GM23338 (cell line): Measurements from ENCODE around the gene ADGB. TPM values are rescaled to one million over a fixed set of nuclear protein-coding genes. Genes with fewer than 3 reads are reported as not detected.

Experiments used
- ATAC-seq: fragments of 200-7000 bp; cut with Tn5 transposase; 3 replicates; pipeline ENCODE4 v1.9.1; 2020
- DNase-seq: peaks from one replicate; pipeline ENCODE4 v3.0.0-alpha.2; 2015; ENCODE audit warnings: low spot score
- H2AFZ ChIP-seq: fragments of 200-600 bp; sonication (generic); 2 replicates; pipeline ENCODE4 v1.8.0; 2016; ENCODE audit warnings: antibody characterized with exemption, mild to moderate bottlenecking, moderate library complexity
- H3F3A ChIP-seq: fragments of 200-600 bp; sonication (generic); replicated peaks from 2 replicates; pipeline ENCODE4 v1.8.0; 2017; ENCODE audit warnings: antibody characterized with exemption, mixed run types, low read depth
- H3K27ac ChIP-seq: fragments of 200-600 bp; sonication (generic); 2 replicates; pipeline ENCODE4 v1.6.1; 2016; ENCODE audit warnings: low read depth
- H3K27me3 ChIP-seq: fragments of 200-600 bp; sonication (generic); 2 replicates; pipeline ENCODE4 v1.8.0; 2016; ENCODE audit warnings: mild to moderate bottlenecking, mixed run types, moderate library complexity; ENCODE audit not compliant: insufficient read depth
- H3K36me3 ChIP-seq: fragments of 200-600 bp; sonication (generic); 2 replicates; pipeline ENCODE4 v1.8.0; 2016; ENCODE audit warnings: mild to moderate bottlenecking; ENCODE audit not compliant: insufficient read depth
- H3K4me1 ChIP-seq: fragments of 200-600 bp; sonication (generic); 2 replicates; pipeline ENCODE4 v1.8.0; 2016; ENCODE audit warnings: mild to moderate bottlenecking, moderate library complexity; ENCODE audit not compliant: insufficient read depth
- H3K4me2 ChIP-seq: fragments of 200-600 bp; sonication (generic); 2 replicates; pipeline ENCODE4 v1.7.1; 2017; ENCODE audit warnings: mixed run types
- H3K4me3 ChIP-seq: fragments of 200-600 bp; sonication (generic); 2 replicates; pipeline ENCODE4 v1.6.1; 2016; ENCODE audit warnings: mixed run types
- H3K79me2 ChIP-seq: fragments of 200-600 bp; sonication (generic); replicated peaks from 2 replicates; pipeline ENCODE4 v1.8.0; 2017; ENCODE audit warnings: mild to moderate bottlenecking; ENCODE audit not compliant: insufficient read depth
- H3K9me2 ChIP-seq: fragments of 200-600 bp; sonication (generic); 2 replicates; pipeline ENCODE4 v1.8.0; 2017; ENCODE audit not compliant: insufficient read depth
- H4K20me1 ChIP-seq: fragments of 200-600 bp; sonication (generic); replicated peaks from 2 replicates; pipeline ENCODE4 v1.8.0; 2017; ENCODE audit warnings: mild to moderate bottlenecking; ENCODE audit not compliant: insufficient read depth
- H3K27ac Mint-ChIP-seq: 2 replicates; pipeline ENCODE4 v1.8.0; 2020; ENCODE audit warnings: inconsistent platforms, mild to moderate bottlenecking, moderate library complexity, mixed read lengths
- H3K27me3 Mint-ChIP-seq: 3 replicates; pipeline ENCODE4 v1.8.0; 2022; ENCODE audit warnings: low read depth, mild to moderate bottlenecking, moderate library complexity, mixed read lengths, inconsistent platforms; ENCODE audit not compliant: insufficient read depth, poor library complexity
- H3K36me3 Mint-ChIP-seq: 3 replicates; pipeline ENCODE4 v1.8.0; 2021; ENCODE audit warnings: low read depth, mild to moderate bottlenecking, inconsistent platforms, moderate library complexity, mixed read lengths
- H3K4me1 Mint-ChIP-seq: 3 replicates; pipeline ENCODE4 v1.8.0; 2020; ENCODE audit warnings: mild to moderate bottlenecking, inconsistent platforms, mixed read lengths
- H3K4me3 Mint-ChIP-seq: 3 replicates; pipeline ENCODE4 v1.8.0; 2021; ENCODE audit warnings: moderate library complexity, mild to moderate bottlenecking, inconsistent platforms, mixed read lengths
- H3K9me3 Mint-ChIP-seq: 3 replicates; pipeline ENCODE4 v1.8.0; 2020; ENCODE audit warnings: moderate library complexity, mild to moderate bottlenecking, inconsistent platforms, mixed read lengths
- CREB1 ChIP-seq: fragments of 250-450 bp; sonication (Bioruptor Pico); IDR thresholded peaks from 2 replicates; pipeline ENCODE4 v1.5.0; 2020; ENCODE audit warnings: low read depth, mild to moderate bottlenecking, moderate library complexity
- CTCF ChIP-seq, 2 experiments: fragments of 200-600 bp in 1 of 2; sonication (generic) in 1 of 2; conservative IDR thresholded peaks; 2 replicates each; pipeline versions ENCODE4 v1.5.1 to v1.6.1; 2016 to 2017; ENCODE audit warnings: antibody characterized with exemption in 2 of 2, low read depth in 2 of 2, mild to moderate bottlenecking in 2 of 2, moderate library complexity in 1 of 2
- ETS1 ChIP-seq: IDR thresholded peaks from 2 replicates; pipeline ENCODE4 v1.6.1; 2016; ENCODE audit warnings: antibody characterized with exemption
- EZH2 ChIP-seq: fragments of 200-600 bp; sonication (generic); IDR thresholded peaks from one replicate; pipeline ENCODE4 v1.8.0; 2017; ENCODE audit warnings: antibody characterized with exemption, mild to moderate bottlenecking, low read depth; ENCODE audit not compliant: unreplicated experiment
- EZH2phosphoT487 ChIP-seq: fragments of 200-600 bp; sonication (generic); IDR thresholded peaks from one replicate; pipeline ENCODE4 v1.8.1; 2018; ENCODE audit warnings: antibody characterized with exemption; ENCODE audit not compliant: unreplicated experiment
- JUNB ChIP-seq: IDR thresholded peaks from one replicate; pipeline ENCODE4 v1.6.1; 2016; ENCODE audit warnings: antibody characterized with exemption; ENCODE audit not compliant: unreplicated experiment
- NANOG ChIP-seq: IDR thresholded peaks from 2 replicates; pipeline ENCODE4 v1.6.1; 2016; ENCODE audit warnings: antibody characterized with exemption, borderline replicate concordance
- POLR2AphosphoS5 ChIP-seq: IDR thresholded peaks from 2 replicates; pipeline ENCODE4 v1.6.1; 2016; ENCODE audit warnings: antibody characterized with exemption, low read depth
- REST ChIP-seq: IDR thresholded peaks from one replicate; pipeline ENCODE4 v1.6.1; 2018; ENCODE audit warnings: antibody characterized with exemption; ENCODE audit not compliant: unreplicated experiment
- STAT1 ChIP-seq: IDR thresholded peaks from one replicate; pipeline ENCODE4 v1.6.1; 2016; ENCODE audit warnings: antibody characterized with exemption; ENCODE audit not compliant: unreplicated experiment
- ZNF114 ChIP-seq: fragments of 250-450 bp; sonication (Bioruptor Pico); IDR thresholded peaks from 2 replicates; pipeline ENCODE4 v1.5.0; 2020; ENCODE audit warnings: mild to moderate bottlenecking, moderate library complexity
- ZNF331 ChIP-seq: fragments of 250-450 bp; sonication (Bioruptor Pico); IDR thresholded peaks from 2 replicates; pipeline ENCODE4 v1.5.0; 2020; ENCODE audit warnings: low read depth, mild to moderate bottlenecking, moderate library complexity
- ZNF462 ChIP-seq: fragments of 250-450 bp; sonication (Bioruptor Pico); IDR thresholded peaks from 2 replicates; pipeline ENCODE4 v1.5.0; 2020; ENCODE audit warnings: mild to moderate bottlenecking, moderate library complexity
- polyA plus RNA-seq: library from polyadenylated mRNA; unstranded; fragments of >200 nt; fragmentation: Nextera tagmentation; extraction: Ambion mirVana; gene quantifications from 2 replicates; pipeline ENCODE4 v1.2.1, GENCODE V29; 2016
- total RNA-seq: library from RNA; depleted of rRNA; stranded (reverse); fragments of >200 nt; shearing (Covaris generic); gene quantifications from 2 replicates; pipeline ENCODE4 v1.2.3, GENCODE V29; 2014

The ADGB gene
- total and polyA plus RNA-seq, 2 experiments from 2014 or later: not detected

- no peak for TF ChIP-seq EZH2phosphoT487
- TF ChIP-seq ZNF331: no peak
These were observed 20.7 kb upstream of the ADGB start (continued) for GRCh38 chr6:146578054-146578453.

GRCh38 chr6:146581968-146582367 lies 16.8 kb upstream of the ADGB start:
- no peaks in the 10 kb centered on the region for H3K36me3 Mint-ChIP-seq
- no peak for TF ChIP-seq EZH2
- TF ChIP-seq NANOG: no peak
- TF ChIP-seq ZNF114 (CRISPR knock-in tag): no peak
- TF ChIP-seq CTCF (conservative IDR thresholded peaks at IDR 0.05; ENCODE audit: low read depth in 2 of 2): no peak
- TF ChIP-seq POLR2AphosphoS5: no peak
- no peak for TF ChIP-seq JUNB
- no peak for TF ChIP-seq ZNF331
- no peak for TF ChIP-seq EZH2phosphoT487
- no peak for TF ChIP-seq ETS1
- no peak for TF ChIP-seq ZNF462 (CRISPR knock-in tag)
- TF ChIP-seq STAT1: no peak
- TF ChIP-seq REST: no peak
- no peak for TF ChIP-seq CREB1 (CRISPR knock-in tag)
- H3K9me3 Mint-ChIP-seq: no peaks in the 10 kb centered on the region
- Histone ChIP-seq H3K9me2 (no peaks in the 10 kb centered on the region), H3F3A (no peaks in the 10 kb centered on the region), H3K36me3 (no peaks in the 10 kb centered on the region), H3K27me3 (no peaks in the 10 kb centered on the region), H3K4me2 (no peak overlapping the region), H2AFZ (no peak overlapping the region), H3K4me1 (no peaks in the 10 kb centered on the region), H4K20me1 (no peaks in the 10 kb centered on the region), H3K4me3 (no peak overlapping the region), H3K27ac (no peak overlapping the region), H3K79me2 (no peaks in the 10 kb centered on the region)
- no peak overlapping the region for H3K4me3 Mint-ChIP-seq
- H3K27me3 Mint-ChIP-seq: no peaks in the 10 kb centered on the region
- no peak for ATAC-seq
- no peak overlapping the region for H3K27ac Mint-ChIP-seq
- no peak for DNase-seq
- no peaks in the 10 kb centered on the region for H3K4me1 Mint-ChIP-seq
